ENCODE measurements around the gene FHIT.
"Not testable (repeated sequence)": the region's sequence is repeated elsewhere in the genome, so short reads cannot be mapped to it uniquely, and the experiment has no call there.

FHIT gene

DNA sequence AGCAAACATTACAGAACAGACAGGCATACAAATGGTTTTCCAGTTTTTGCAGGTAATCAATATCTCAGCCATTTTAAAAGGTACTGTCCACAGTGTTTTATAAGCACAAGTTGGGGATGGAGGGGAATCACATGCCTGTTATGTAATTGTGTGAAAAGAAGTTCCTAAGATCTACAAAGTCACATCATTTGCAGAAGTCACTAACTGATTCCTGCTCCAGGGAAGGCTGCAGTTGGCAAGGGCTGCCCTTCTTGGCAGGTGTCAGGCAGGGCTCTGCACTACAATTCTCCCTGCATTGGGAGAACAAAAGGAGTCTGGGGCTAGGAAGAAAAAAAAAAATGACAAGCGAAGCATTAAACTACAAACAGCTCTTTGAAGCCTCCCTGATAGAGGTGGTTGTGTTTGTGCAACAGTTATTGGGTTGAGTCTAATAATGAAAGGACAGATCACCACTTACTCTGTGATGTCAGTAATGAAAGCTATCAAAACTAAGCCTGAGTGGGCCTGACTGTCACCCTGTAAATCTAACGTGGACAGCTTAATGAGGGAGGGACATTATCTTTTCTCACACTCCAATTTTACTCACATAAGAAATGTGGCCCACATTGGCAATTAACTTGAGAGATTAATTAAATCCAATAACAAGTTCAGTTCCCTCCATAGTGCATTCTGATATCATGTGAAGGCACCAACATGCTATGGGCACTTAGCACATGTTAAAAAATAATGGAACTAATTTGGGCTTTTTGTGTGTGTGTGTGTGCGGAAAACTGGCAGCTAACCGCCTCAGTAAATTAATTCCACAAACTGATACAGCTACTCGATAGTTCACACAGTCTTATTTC is 242.9 kb downstream of the FHIT start:
- Histone ChIP-seq H3K36me3 (ENCODE audit: insufficient read depth, low read length) (no peaks in the 10 kb centered on the region), H3K27ac (ENCODE audit: low read depth, low read length) (no peak overlapping the region), H3K4me3 (ENCODE audit: low read depth, low read length) (no peak overlapping the region), H3K27me3 (ENCODE audit: insufficient read depth, low read length) (no peaks in the 10 kb centered on the region), H3K4me1 (ENCODE audit: control insufficient read depth, insufficient read depth, low read length, unreplicated experiment) (no peaks in the 10 kb centered on the region), H2AFZ (ENCODE audit: low read length, unreplicated experiment) (no peak overlapping the region), H3K79me2 (ENCODE audit: control insufficient read depth, insufficient read depth, low read length, unreplicated experiment) (no peaks in the 10 kb centered on the region)

DNA sequence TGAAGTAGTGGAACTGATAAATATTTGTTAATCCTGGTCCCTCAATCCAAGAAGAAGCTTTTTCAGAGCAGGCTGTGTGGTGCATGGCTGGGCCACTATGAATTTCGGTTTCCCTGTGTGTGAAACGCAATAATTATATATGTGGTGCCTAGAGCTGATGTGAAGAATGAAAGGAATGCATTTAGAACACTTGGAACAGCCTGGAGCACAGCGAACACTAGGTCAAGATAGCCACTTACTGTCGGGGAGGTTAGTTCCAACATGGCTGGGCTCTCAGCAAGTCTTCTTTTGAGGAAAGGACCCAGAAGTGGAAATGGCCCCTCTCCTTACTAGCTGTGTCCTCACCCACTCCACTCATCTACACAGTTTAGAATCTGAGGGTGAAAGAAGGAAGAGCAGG is 245.7 kb downstream of the FHIT start:
- Histone ChIP-seq H2AFZ (ENCODE audit: low read length, unreplicated experiment) (no peak overlapping the region), H3K4me1 (ENCODE audit: control insufficient read depth, insufficient read depth, low read length, unreplicated experiment) (no peaks in the 10 kb centered on the region), H3K27ac (ENCODE audit: low read depth, low read length) (no peak overlapping the region), H3K79me2 (ENCODE audit: control insufficient read depth, insufficient read depth, low read length, unreplicated experiment) (no peaks in the 10 kb centered on the region), H3K4me3 (ENCODE audit: low read depth, low read length) (no peak overlapping the region), H3K36me3 (ENCODE audit: insufficient read depth, low read length) (no peaks in the 10 kb centered on the region), H3K27me3 (ENCODE audit: insufficient read depth, low read length) (no peaks in the 10 kb centered on the region)

DNA sequence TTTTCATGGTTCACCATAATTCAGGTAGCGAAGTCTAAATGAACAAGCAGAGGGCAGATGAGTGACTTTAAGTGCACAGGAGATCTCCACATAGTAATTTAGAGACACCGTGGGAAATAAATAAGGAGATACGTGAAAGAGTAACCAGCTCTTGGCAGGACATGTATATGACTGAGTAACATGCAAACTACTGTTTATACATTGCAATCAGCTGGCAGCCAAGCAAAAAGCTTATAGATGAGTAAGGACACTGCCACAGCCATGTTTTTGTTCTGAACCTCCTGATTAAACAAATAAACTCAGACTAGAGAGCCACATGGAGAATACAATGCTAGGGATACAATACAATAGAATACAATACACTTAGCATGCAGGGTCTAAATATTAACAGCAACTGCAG is 252.4 kb downstream of the FHIT start:
- Histone ChIP-seq H3K4me3 (ENCODE audit: low read depth, low read length) (no peak overlapping the region), H3K27me3 (ENCODE audit: insufficient read depth, low read length) (no peaks in the 10 kb centered on the region), H3K79me2 (ENCODE audit: control insufficient read depth, insufficient read depth, low read length, unreplicated experiment) (no peaks in the 10 kb centered on the region), H3K27ac (ENCODE audit: low read depth, low read length) (no peak overlapping the region), H3K36me3 (ENCODE audit: insufficient read depth, low read length) (no peaks in the 10 kb centered on the region), H2AFZ (ENCODE audit: low read length, unreplicated experiment) (no peak overlapping the region), H3K4me1 (ENCODE audit: control insufficient read depth, insufficient read depth, low read length, unreplicated experiment) (no peaks in the 10 kb centered on the region)

DNA sequence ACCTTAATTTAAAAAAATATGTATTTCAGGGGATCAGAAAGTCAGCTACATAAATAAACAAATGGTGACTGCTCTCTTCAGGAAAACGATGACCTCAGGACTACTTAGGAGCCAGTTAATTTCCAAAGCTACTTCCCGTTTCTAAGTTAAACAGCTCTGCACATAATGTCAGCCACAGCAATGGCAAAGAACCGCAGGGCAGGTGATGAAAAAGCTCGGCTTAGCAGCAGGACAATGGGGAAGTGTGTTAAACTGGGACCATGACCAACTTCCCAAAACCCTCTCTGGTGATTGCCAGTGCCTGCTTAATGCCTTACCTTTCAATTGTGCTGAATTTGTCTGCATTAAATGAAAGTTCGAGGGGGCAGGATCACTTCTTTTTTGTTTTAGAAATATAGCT is 258.9 kb downstream of the FHIT start:
- H3K27ac ChIP-seq (ENCODE audit: low read depth, low read length) = no peak overlapping the region
- no peaks in the 10 kb centered on the region for H3K79me2 ChIP-seq (ENCODE audit: control insufficient read depth, insufficient read depth, low read length, unreplicated experiment)
- no peak overlapping the region for H2AFZ ChIP-seq (ENCODE audit: low read length, unreplicated experiment)
- H3K27me3 ChIP-seq (ENCODE audit: insufficient read depth, low read length) = no peaks in the 10 kb centered on the region
- no peaks in the 10 kb centered on the region for H3K36me3 ChIP-seq (ENCODE audit: insufficient read depth, low read length)
- no peak overlapping the region for H3K4me3 ChIP-seq (ENCODE audit: low read depth, low read length)
- no peaks in the 10 kb centered on the region for H3K4me1 ChIP-seq (ENCODE audit: control insufficient read depth, insufficient read depth, low read length, unreplicated experiment)

DNA sequence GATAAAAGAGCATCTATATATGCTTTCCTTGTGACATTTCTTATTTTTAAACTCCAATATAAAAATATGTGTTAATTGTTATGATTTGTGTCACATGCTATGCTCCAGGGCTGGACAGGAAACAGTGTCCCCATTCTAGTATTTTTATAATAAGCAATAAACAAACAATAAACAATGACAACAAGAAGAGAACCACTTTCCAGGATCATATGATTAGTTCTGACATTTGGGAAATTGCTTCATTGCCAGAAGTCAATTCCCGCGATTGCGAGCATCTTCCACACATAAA is 260.9 kb downstream of the FHIT start:
- no peaks in the 10 kb centered on the region for H3K79me2 ChIP-seq (ENCODE audit: control insufficient read depth, insufficient read depth, low read length, unreplicated experiment)
- H3K4me3 ChIP-seq (ENCODE audit: low read depth, low read length) = no peak overlapping the region
- no peaks in the 10 kb centered on the region for H3K27me3 ChIP-seq (ENCODE audit: insufficient read depth, low read length)
- H3K4me1 ChIP-seq (ENCODE audit: control insufficient read depth, insufficient read depth, low read length, unreplicated experiment) = no peaks in the 10 kb centered on the region
- no peaks in the 10 kb centered on the region for H3K36me3 ChIP-seq (ENCODE audit: insufficient read depth, low read length)
- no peak overlapping the region for H3K27ac ChIP-seq (ENCODE audit: low read depth, low read length)
- H2AFZ ChIP-seq (ENCODE audit: low read length, unreplicated experiment) = no peak overlapping the region

DNA sequence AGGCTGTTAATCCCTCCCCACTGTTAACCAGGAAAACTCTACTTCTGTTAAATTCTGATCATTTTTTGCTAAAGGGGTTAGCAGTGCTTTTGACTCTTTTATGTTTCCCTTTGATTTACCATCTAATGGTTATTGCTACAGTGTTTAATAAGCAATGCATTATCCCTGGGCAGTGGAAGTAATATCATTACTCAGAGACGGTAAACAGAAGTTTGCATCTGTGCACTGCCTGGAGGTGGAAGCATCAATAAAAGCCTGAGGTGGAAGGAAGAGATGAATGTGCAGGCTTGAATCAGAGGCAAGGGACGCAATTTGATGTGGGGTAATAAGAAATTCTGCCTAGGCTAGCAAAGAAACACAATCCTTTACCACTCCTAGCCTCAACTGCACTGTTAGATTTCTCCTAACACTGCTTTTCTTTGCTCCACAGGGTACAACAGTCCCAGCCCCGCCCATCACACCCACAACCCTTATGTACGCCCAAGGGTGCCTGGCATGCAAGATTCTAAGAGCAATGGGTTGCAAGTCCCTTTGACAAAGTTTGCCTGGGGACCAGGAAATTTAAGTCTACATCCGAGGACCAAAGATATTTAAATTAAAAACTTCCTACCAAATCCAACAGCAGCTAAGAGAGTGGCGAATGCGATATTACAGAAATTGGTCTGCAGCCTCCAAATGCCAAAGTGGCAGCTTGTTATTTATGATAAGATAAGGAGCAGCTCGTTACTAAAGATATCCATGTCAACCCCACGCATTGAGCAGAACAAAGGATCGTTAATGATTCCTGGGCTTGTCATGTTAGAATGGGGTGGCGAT is 261.4 kb downstream of the FHIT start:
- H3K27me3 ChIP-seq (ENCODE audit: insufficient read depth, low read length) = no peaks in the 10 kb centered on the region
- H3K36me3 ChIP-seq (ENCODE audit: insufficient read depth, low read length) = no peaks in the 10 kb centered on the region
- H3K4me1 ChIP-seq (ENCODE audit: control insufficient read depth, insufficient read depth, low read length, unreplicated experiment) = no peaks in the 10 kb centered on the region
- H3K79me2 ChIP-seq (ENCODE audit: control insufficient read depth, insufficient read depth, low read length, unreplicated experiment) = no peaks in the 10 kb centered on the region
- H3K27ac ChIP-seq (ENCODE audit: low read depth, low read length) = no peak overlapping the region
- H2AFZ ChIP-seq (ENCODE audit: low read length, unreplicated experiment) = no peak overlapping the region
- H3K4me3 ChIP-seq (ENCODE audit: low read depth, low read length) = no peak overlapping the region

DNA sequence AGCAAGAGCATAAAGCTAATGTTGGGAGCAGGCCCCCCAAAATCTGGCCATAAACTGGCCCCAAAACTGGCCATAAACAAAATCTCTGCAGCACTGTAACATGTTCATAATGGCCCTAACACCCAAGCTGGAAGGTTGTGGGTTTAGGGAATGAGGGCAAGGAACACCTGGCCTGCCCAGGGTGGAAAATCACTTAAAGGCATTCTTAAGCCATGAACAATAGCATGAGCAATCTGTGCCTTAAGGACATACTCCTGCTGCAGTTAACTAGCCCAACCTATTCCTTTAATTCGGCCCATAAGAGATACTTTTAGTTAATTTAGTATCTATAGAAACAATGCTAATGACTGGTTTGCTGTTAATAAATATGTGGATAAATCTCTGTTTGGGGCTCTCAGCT is 264.1 kb downstream of the FHIT start:
- H3K4me1 ChIP-seq (ENCODE audit: control insufficient read depth, insufficient read depth, low read length, unreplicated experiment); H3K36me3 ChIP-seq (ENCODE audit: insufficient read depth, low read length); H3K27me3 ChIP-seq (ENCODE audit: insufficient read depth, low read length); H3K79me2 ChIP-seq (ENCODE audit: control insufficient read depth, insufficient read depth, low read length, unreplicated experiment); H2AFZ ChIP-seq (ENCODE audit: low read length, unreplicated experiment); H3K27ac ChIP-seq (ENCODE audit: low read depth, low read length); H3K4me3 ChIP-seq (ENCODE audit: low read depth, low read length): not testable (repeated sequence)

DNA sequence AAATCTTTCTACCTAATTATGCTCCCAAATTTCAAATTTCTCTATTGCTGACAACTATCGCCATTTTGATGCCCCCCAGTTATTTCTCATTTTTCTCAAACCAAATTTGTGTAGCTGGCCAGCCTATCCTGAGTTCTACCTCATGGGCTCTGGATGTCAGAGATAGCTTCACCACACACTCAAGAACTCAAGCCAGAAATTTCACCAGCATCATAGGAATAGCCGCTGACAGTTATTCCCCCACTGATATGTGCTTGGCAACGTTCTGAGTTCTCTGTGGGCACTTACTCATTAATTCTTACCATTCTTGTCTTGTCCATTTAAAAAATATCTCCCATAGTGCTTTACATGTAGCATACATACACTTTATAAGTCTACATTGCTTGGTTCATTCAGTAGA is 264.7 kb downstream of the FHIT start:
- no peaks in the 10 kb centered on the region for H3K79me2 ChIP-seq (ENCODE audit: control insufficient read depth, insufficient read depth, low read length, unreplicated experiment)
- H3K36me3 ChIP-seq (ENCODE audit: insufficient read depth, low read length) = no peaks in the 10 kb centered on the region
- no peak overlapping the region for H3K4me3 ChIP-seq (ENCODE audit: low read depth, low read length)
- H2AFZ ChIP-seq (ENCODE audit: low read length, unreplicated experiment) = no peak overlapping the region
- H3K4me1 ChIP-seq (ENCODE audit: control insufficient read depth, insufficient read depth, low read length, unreplicated experiment) = no peaks in the 10 kb centered on the region
- no peaks in the 10 kb centered on the region for H3K27me3 ChIP-seq (ENCODE audit: insufficient read depth, low read length)
- H3K27ac ChIP-seq (ENCODE audit: low read depth, low read length) = no peak overlapping the region

DNA sequence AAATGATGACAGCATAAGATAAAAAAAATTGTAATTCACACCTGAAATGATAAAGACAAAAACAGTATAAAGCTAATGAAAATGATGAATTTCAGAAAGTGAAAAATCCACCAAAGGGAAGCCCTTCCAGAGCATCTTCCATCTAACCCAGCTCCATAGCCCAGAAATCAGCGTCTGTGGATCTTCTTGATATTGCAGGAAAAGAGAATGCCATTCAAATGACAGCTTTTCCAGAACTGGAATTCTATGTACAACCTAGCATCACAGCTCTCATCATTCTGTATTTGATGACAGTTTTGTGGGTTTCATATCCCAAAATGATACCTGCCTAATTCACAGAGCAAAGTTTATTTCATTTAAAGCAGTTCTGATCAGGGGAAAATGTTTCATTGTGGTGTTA is 267.3 kb downstream of the FHIT start:
- Histone ChIP-seq H3K36me3 (ENCODE audit: insufficient read depth, low read length) (no peaks in the 10 kb centered on the region), H3K27ac (ENCODE audit: low read depth, low read length) (no peak overlapping the region), H3K79me2 (ENCODE audit: control insufficient read depth, insufficient read depth, low read length, unreplicated experiment) (no peaks in the 10 kb centered on the region)

DNA sequence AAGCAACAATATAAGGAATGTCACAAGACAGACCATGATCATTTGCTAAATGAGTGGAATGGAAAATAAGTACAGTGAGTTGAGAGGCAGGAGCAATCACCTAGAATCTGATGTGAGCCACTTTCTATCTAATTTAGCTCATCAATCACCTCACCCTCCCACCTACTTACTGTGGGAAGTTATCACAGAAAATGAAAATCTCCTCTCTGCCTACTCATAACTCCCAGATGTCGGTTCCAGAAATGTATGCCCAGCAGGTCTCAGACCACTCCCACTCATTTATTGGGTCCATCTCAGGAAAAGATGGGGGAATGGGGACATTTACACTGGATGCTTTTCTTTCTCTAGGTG is 270.9 kb downstream of the FHIT start:
- Histone ChIP-seq H3K27ac (ENCODE audit: low read depth, low read length) (no peak overlapping the region), H3K79me2 (ENCODE audit: control insufficient read depth, insufficient read depth, low read length, unreplicated experiment) (no peaks in the 10 kb centered on the region), H3K4me1 (ENCODE audit: control insufficient read depth, insufficient read depth, low read length, unreplicated experiment) (peaks cover 3% of the 10 kb centered on the region), H3K27me3 (ENCODE audit: insufficient read depth, low read length) (no peaks in the 10 kb centered on the region), H2AFZ (ENCODE audit: low read length, unreplicated experiment) (no peak overlapping the region), H3K4me3 (ENCODE audit: low read depth, low read length) (no peak overlapping the region), H3K36me3 (ENCODE audit: insufficient read depth, low read length) (no peaks in the 10 kb centered on the region)

More for the DNA sequence above, 267.3 kb downstream of the FHIT start:
- no peaks in the 10 kb centered on the region for H3K27me3 ChIP-seq (ENCODE audit: insufficient read depth, low read length)
- H3K4me1 ChIP-seq (ENCODE audit: control insufficient read depth, insufficient read depth, low read length, unreplicated experiment) = peaks cover 3% of the 10 kb centered on the region
- H3K4me3 ChIP-seq (ENCODE audit: low read depth, low read length) = no peak overlapping the region
- no peak overlapping the region for H2AFZ ChIP-seq (ENCODE audit: low read length, unreplicated experiment)

Data from ACC112 (cell line).